ENCODE results near the gene PRPF19.
A peak's percentile ranks its signal among the peaks of the same experiment; 100 is the strongest.

PRPF19 gene

GRCh38 chr11:60902625-60903024 lies 3.8 kb downstream of the PRPF19 start:
- DNase-seq: no peak

DNA sequence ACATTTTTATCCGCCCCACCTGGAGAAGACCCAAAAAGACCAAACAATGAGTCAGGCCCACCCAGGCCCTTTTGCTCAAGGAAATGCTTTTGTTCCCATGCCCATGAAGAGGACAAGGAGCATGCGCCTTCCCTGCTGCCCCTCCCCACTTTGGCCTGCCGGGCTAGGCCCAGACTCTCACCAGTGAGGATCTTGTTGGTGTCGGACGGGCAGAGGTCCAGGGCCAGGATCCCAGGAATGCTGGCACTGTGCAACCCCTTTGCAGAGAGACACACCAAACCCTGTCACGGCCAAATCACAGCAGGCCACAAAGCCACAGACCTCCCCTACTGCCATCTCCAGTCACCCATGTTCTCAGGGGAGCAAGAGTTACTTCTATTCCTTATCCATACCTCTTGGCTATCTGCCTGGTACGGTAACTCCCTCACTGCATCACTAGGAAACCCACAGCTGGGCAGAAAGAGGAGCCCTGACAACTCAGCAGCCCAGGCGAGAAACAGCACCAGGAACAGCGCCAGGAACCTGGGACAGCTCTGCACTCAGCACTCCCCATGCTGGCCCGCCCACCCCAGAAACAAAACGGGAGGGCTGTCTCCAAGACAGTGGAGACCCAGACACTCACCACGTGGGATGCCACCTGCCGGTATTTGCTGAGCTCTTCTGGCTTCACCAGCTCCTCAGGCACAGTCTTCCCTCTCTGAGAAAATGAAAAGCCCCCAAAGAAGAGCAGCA lies 5.5 kb downstream of the PRPF19 start:
- no peak for DNase-seq

DNA sequence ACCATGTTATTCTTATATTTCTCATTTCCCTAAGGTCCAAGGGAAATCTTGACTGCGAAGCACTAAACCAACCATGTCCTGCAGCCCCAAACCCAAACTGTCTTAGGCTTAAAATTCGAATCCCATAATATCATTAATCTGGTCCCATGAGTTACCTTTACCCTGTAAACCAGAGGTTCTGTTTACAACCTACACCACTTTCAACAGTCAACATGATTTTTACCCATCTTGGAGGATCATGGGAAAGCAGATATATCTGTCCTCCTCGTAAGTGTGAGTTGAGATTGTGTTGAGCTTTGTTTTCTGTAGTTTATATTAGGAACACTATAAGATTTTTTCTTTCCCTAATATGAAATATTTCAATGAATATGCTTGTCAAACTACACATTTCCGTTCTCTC lies 6.4 kb downstream of the PRPF19 start:
- DNase-seq: no peak

GRCh38 chr11:60899046-60899936 lies 7.1 kb downstream of the PRPF19 start:
- peak; percentile 87 for DNase-seq

DNA sequence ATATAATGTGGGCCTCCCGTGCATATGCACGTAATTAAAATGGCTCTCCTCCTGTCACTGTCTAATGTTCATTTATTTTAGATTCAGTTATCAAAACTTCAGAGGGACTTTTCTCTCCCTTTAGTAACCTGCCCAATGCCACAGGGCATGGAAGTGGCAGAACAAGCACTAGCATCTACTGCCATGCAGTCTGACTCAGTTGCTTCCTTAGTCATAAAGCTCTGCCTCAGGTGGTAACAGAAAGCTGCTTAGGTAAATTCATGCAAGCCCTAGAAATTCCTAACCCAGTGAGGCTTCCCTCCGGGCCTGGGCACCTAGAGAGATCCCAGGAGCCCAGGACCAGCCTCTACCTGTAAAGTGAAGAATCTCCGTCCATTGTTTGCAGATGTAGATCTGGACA lies 8.9 kb downstream of the PRPF19 start:
- DNase-seq: no peak

GRCh38 chr11:60895687-60896086 lies 10.7 kb downstream of the PRPF19 start:
- no peak for DNase-seq

DNA sequence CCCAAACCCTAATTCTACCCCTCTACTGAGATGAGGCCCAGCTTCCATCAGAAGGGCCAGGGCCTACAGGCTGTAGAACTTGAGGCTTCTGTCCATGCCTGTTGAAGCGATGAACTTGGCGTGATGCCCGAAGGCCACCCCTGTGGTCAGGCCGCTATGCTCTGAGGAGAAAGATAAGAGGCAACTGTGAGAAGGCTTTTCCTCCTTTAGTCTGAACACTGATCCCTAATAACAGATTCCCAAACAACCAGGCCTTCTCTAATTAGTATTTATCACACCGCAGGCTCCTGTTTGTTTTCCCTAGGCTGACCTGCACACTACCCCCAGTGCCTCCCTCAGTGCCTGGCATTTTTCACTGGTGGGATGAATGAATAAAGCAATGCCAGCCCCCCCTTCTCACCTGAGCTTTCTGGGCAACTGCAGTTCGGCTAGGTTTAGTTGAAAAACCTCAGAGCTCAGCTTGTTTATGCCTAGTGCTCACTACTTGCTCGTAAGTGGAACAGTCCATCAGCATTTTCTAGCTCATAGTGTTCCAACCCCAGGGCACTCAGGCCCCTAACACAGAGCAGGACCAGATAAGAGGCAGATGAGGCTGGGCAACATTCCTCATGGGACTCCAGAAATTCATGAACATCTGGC lies 15.2 kb downstream of the PRPF19 start:
- DNase-seq: no peak

GRCh38 chr11:60890696-60891095 lies 15.7 kb downstream of the PRPF19 start:
- DNase-seq: no peak

- DNase-seq: peak; percentile 19
Observed at GRCh38 chr11:60889869-60890311, 16.5 kb downstream of the PRPF19 start.

DNA sequence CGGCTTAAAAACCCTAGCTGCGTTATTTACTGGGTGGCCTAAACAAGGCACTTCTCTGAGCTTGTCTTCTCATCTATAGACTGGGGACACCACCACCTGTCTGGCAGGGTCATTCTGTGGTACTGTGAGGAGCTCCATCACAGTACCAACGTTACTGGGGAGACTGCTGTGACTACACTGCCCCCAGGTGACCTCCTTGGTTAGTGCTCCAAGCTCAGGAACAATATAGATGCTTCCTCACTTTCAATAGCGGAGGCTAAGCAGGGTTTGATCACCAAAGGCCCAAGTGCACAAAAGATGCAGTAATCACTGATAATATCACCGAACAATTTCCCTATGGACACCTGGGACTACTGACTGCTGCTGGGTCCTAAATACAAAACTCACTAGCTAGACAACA lies 18.8 kb downstream of the PRPF19 start:
- DNase-seq: peak; percentile 96

DNA sequence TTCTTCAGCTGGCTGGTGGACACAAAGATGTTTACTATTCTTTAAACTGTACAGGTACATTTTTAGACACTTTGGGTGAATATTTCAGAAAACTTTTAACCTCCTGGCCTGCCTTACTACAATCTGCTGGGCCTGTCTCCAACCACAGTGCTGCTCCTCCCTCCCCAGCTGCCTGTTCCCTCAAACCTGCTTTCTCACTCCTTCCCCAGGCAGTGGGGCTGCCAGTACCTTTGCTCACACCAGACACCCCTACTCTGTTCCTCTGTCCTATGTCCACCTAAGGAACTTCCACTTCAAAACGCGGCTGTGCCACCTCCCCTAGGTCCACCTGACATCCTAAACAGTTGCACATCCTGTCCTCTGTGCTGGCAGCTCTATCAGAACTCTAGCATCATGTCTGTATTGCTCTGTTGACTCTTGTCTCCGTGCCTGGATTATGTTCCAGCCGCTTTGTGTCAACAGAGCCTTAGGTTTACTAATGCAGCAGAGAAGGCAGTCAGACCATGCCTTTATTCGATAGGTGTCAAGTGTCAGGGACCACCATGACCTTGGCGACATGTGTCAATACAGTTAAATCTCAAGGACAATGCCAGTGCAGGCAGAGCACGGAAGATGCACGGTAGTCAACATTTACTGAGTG lies 25.6 kb downstream of the PRPF19 start:
- DNase-seq: peak; percentile 99

DNA sequence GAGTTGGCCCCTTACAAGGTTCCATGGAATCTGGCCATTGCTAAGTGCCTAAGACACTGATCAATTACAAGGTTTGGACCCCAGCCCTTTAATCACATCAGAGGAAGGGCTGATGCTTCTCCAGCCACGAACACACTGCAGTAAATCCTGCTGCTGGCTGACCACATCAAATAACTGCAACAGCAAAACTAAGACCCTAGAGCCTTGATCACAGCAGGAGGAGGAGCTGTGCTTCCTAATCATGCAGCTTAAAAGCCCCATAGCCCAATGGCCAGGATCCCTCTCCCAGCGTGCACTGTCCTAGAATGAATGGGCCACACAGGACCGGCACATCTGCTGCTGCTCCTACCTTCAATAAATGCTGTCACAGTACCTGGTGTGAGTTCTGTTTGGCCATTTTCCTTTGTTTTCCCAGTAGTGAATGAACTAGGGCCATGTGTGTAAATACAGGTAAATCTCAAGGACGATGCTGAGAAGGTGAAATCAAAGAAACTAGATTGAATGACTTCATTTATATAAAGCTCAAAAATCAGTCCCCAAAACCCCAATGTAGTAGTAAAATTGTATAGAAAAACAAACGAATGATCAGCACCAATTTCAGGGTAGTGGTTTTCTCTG lies 26.3 kb downstream of the PRPF19 start:
- peak; percentile 58 for DNase-seq

DNA sequence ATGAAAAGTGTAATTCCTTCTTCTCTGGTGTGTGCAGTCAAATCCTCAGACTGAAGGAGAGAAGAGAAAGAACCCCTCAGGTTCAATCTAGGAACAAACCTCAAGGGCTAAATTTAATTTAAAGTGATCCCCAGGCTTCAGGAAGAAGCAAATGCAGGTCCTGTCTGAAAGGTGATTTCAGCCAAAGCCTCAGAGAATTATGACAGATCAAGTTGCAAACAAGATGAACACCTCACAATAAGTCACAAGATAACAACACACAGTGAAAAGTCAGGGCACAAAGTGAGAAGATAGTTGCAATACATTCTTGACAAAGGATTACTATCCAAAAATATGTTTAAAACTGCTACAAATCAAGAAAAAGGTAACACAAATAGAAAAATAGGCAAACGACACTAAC lies 27.3 kb downstream of the PRPF19 start:
- no peak for DNase-seq

DNA sequence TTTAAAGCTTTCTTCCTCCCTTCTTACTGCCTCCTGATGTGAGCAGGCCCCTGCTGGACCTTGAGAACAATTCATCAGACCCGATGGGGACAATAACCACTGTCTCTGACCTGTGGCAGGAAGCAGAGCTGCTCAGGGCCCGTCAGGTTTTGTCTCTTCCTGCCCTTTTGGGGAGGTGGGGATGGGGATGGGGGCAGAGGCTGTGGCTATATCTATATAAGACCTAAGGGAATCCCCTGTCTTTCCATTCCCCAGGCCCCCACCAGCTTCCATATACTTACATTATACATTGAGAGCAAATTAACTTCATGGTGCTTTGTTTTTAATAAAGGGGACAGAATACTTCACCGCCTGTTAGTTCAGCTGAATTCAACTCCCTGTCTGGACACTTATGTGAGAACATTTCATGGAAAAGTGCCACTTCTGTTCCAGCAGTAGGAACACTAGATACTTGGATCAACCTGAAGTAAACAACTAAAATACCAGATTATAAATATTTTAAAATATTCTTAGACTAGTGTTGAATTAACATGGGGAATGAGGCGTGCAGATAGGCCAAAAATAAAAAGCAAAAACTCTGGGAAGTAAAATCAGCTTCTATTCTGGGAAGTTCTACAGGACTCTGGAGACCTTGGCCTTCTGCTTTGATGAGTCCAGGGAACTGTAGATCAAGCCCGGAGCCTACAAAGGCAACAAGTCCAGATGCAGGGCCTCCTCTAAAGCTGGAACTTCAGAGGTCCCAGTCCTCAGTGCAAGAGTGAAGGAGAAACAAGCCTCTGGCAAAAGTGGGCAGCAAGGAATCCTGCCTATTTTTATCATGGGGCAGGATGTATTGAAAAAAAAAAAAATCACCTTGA lies 27.9 kb downstream of the PRPF19 start:
- DNase-seq: no peak

GRCh38 chr11:60876168-60876485 lies 30.3 kb downstream of the PRPF19 start:
- no peak for DNase-seq

- no peak for DNase-seq
Observed at GRCh38 chr11:60875366-60876167, 30.8 kb downstream of the PRPF19 start.

- DNase-seq: no peak
Observed at GRCh38 chr11:60874421-60875365, 31.7 kb downstream of the PRPF19 start.

GRCh38 chr11:60873533-60873932 lies 32.9 kb downstream of the PRPF19 start:
- no peak for DNase-seq

DNA sequence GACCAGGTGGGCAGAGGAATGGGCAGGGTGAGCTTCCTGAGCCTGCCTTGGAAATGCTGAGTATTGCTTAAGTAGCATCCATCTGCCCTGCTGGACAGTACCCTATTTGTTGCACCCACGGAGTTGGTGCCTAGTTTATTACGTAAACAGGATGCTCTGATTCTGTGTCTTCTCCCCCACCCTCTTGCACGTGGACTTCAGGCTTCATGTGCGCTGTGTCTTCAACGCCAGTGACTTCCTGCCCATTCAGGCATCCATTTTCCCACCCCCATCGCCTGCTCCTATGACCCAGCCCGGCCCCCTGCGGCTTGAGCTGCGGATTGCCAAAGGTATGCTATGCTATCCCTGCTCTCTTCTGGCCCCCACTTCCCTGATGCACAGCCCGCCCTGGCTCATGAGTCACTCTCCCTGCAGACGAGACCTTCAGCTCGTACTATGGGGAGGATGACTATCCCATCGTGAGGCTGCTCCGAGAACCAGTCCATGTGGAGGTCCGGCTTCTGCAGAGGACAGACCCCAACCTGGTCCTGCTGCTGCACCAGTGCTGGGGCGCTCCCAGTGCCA lies 33.3 kb downstream of the PRPF19 start:
- DNase-seq: no peak
